Epidermal melanocyte (primary cell): ENCODE data around the gene FCGR3A.
"Not testable (repeated sequence)": the region's sequence is repeated elsewhere in the genome, so short reads cannot be mapped to it uniquely, and the experiment has no call there.

Source experiments
- DNase-seq: peaks from one replicate; pipeline ENCODE4 v3.0.0; 2011; ENCODE audit warnings: low spot score; ENCODE audit not compliant: insufficient read length

Gene FCGR3A

GRCh38 chr1:161556990-161557389, 7.4 kb upstream of the FCGR3A start:
- not testable (repeated sequence) for DNase-seq

- DNase-seq = not testable (repeated sequence)
Measured at GRCh38 chr1:161556143-161556542, 6.5 kb upstream of the FCGR3A start.

- not testable (repeated sequence) for DNase-seq
Measured at GRCh38 chr1:161554815-161555417, 5.3 kb upstream of the FCGR3A start.

GRCh38 chr1:161554340-161554739, 4.7 kb upstream of the FCGR3A start:
- DNase-seq = not testable (repeated sequence)

- not testable (repeated sequence) for DNase-seq
Measured at GRCh38 chr1:161553631-161554030, 4.0 kb upstream of the FCGR3A start.

GRCh38 chr1:161550942-161551341, 1.3 kb upstream of the FCGR3A start:
- not testable (repeated sequence) for DNase-seq

- not testable (repeated sequence) for DNase-seq
Measured at GRCh38 chr1:161548749-161549406, 740 bp downstream of the FCGR3A start.

GRCh38 chr1:161547995-161548741, 1.4 kb downstream of the FCGR3A start:
- DNase-seq = not testable (repeated sequence)

GRCh38 chr1:161545005-161545731, 4.5 kb downstream of the FCGR3A start:
- DNase-seq = not testable (repeated sequence)

- not testable (repeated sequence) for DNase-seq
Measured at GRCh38 chr1:161543125-161543524, 6.5 kb downstream of the FCGR3A start.

- not testable (repeated sequence) for DNase-seq
Measured at GRCh38 chr1:161542091-161542559, 7.5 kb downstream of the FCGR3A start.

- DNase-seq = not testable (repeated sequence)
Measured at GRCh38 chr1:161540570-161540960, 9.1 kb downstream of the FCGR3A start.

- not testable (repeated sequence) for DNase-seq
Measured at GRCh38 chr1:161539731-161540569, 9.7 kb downstream of the FCGR3A start.

- not testable (repeated sequence) for DNase-seq
Measured at GRCh38 chr1:161538925-161539479, 10.6 kb downstream of the FCGR3A start.

- DNase-seq = not testable (repeated sequence)
Measured at GRCh38 chr1:161537068-161537669, 12.4 kb downstream of the FCGR3A start.

GRCh38 chr1:161532644-161533567, 16.7 kb downstream of the FCGR3A start:
- DNase-seq = not testable (repeated sequence)

- DNase-seq = no peak
Measured at GRCh38 chr1:161531986-161532643, 17.5 kb downstream of the FCGR3A start.
